ENCODE measurements around the gene APBA3.

The APBA3 gene

DNA sequence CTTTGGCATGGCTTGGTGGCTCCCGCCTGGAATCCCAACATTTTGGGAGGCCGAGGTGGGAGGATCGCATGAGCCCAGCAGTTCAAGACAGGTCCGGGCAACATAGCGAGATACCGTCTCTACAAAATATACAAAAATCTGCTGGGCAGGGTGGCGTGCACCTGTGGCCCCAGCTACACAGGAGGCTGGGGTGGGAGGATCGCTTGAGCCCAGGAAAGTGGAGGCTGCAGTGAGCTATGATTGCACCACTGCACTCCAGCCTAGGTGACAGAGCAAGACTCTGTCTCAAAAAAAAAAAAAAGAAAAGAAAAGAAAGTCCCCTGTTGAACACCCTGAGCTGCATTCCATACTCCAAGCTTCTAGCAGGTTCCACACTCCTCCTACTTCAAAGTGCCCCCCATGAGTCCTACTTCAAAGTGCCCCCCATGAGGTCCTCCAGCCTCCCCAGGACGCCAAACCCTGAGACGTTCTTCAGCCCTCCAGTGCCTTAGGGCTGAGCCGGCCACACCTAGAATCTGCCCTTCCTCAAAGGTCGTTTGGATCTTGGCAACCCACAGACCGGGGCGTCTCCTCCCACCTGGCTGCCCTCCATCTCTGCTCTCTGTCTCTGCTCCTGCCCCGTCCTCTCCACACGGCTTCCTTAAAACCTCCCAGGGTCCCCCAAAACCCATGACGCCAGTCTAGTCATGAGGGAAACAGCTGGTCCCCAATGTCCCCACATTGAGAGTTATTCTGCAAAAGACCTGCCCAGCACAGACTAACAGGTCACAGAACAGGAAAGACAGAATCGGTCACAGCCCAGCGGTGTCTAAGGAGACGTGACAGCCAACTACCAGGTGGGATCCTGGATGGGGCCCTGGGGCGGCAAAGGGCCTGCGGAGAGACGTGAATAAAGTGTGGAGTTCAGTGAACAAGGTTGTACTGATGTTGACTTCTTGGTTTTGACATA is 48.6 kb downstream of the APBA3 start:
- DNase-seq, result no peak

DNA sequence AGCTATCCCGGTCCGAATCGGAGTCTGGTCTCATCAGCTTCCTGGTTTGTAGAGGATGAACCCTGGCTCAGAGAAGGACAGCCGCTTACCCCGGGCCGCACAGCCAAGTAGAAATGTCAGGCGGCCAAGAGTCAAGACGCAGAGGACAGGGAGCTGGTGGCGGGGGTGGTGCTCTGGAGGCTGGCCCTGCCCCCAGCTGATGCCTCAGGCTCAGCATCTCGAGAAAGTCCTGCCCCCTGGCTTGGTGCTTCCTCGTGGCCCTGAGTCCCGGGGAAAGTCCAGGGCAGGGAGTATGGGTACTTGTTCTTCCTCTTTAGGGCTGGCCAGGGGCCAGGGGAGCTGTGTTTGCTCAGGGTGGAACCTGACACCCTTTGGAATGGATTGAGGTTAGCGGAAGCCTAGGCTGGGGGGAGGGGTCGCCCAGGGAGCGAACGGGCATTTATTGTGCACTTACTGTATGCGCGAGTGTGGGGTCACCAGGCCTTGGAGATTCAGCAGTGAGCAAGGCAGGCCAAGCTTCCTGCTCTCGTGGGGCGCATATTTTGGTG is 51.2 kb downstream of the APBA3 start:
- DNase-seq, result no peak

DNA sequence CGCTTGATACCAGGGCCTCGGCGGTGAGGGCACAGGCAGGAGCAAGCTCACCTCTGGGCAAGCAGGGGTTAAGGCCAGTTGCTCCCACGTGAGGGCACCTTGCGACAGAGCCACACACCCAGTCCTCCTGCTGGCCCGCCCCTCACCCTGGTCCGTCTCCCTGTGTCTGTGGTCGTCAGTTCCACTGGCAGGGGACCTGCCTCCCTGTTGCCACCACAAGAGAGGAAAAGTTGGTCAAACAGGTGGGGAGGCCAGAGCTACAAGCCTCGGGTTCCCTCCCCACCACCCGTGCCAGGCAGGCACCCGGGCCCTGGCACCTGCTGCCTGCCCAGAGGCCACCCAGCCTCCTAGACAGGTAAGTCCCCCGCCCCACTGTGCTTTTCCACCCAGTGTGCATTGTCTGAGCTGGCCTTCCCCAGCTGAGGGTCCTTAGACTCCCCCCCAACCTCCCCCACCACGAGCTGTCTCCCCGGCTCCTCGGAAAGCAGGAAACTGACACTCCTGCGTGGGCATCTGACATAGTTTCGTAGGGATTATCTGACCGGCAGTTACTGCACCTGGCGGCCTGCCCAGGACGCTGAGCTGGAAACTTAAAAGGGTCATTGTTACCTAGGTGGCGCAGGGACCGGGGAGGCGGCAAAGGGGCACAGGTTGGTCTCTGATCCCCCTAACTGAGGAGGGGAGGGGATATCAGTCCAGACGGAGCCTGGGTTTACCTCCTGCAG is 53.1 kb downstream of the APBA3 start, which contains the start of gene TJP3:
Gene TJP3, plus strand, starts transcription at position 178 of the 725 bp plus-strand sequence. CDS start 20,049 bp downstream, outside the sequence.
- no peak for DNase-seq

DNA sequence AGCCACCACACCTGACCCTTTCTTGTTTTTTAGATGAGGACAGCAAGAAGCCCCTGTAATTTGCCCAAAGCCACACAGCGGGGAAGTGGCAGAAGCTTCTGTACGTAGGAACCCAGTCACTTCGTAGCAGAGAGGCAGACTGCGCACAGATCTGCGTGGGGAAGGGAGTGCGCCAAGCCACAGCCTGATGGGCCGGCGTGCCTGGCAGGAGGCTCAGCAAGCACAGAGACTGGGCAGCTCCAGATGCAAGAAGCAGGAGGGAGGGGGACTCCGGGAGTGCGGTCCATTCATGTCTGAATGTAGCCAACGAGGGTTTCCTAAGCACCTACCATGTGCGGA is 53.7 kb downstream of the APBA3 start:
- no peak for DNase-seq

DNA sequence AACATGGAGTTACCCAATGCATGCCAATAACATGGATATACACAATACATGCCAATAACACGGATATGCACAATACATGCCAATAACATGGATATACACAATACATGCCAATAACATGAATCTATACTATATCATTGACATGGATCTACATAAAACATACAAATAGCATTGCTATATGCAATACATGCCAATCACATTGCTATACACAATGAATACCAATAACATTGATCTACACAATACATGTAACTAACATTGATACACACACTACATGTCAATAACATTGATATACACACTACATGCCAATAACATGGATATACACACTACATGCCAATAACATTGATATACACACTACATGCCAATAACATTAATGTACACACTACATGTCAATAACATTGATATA is 60.3 kb downstream of the APBA3 start:
- DNase-seq, result no peak
